Aorta (tissue), 5 donors: Measurements from ENCODE around the gene TXN. TPM values are rescaled to one million over a fixed set of nuclear protein-coding genes. Genes with fewer than 3 reads are reported as not detected.

Experiments
- ATAC-seq: fragments of 200-7000 bp; cut with Tn5 transposase; one replicate; pipeline ENCODE4 v1.9.1; 2022; ENCODE audit warnings: moderate library complexity; ENCODE audit not compliant: low FRiP score
- DNase-seq, 2 donors: peaks; one replicate each; pipeline ENCODE4 v3.0.0-alpha.2; 2020
- H3K27ac ChIP-seq, 2 donors: one replicate each; pipeline ENCODE4 v1.5.1; 2013; ENCODE audit warnings: low read length in 2 of 2, mild to moderate bottlenecking in 2 of 2, moderate library complexity in 2 of 2, control low read depth in 1 of 2, inconsistent platforms in 1 of 2, low read depth in 1 of 2
- H3K27me3 ChIP-seq, 2 donors: one replicate each; pipeline ENCODE4 v1.6.1; 2013; ENCODE audit warnings: control low read depth in 1 of 2, low read length in 1 of 2, mild to moderate bottlenecking in 1 of 2, moderate library complexity in 1 of 2; ENCODE audit not compliant: insufficient read depth in 2 of 2, control insufficient read depth in 1 of 2
- H3K36me3 ChIP-seq, 2 donors: one replicate each; pipeline ENCODE4 v1.6.1; 2013; ENCODE audit warnings: control low read depth in 1 of 2, low read length in 1 of 2, mild to moderate bottlenecking in 1 of 2; ENCODE audit not compliant: insufficient read depth in 2 of 2, control insufficient read depth in 1 of 2
- H3K4me1 ChIP-seq, 2 donors: one replicate each; pipeline ENCODE4 v1.6.1; 2013; ENCODE audit warnings: low read length in 2 of 2, control low read depth in 1 of 2, mild to moderate bottlenecking in 1 of 2, moderate library complexity in 1 of 2; ENCODE audit not compliant: insufficient read depth in 2 of 2, control insufficient read depth in 1 of 2
- H3K4me3 ChIP-seq, 2 donors: one replicate each; pipeline ENCODE4 v1.5.1; 2013; ENCODE audit warnings: low read length in 2 of 2, control low read depth in 1 of 2, mild to moderate bottlenecking in 1 of 2
- H3K9me3 ChIP-seq: one replicate; pipeline ENCODE4 v1.6.1; 2013; ENCODE audit warnings: mild to moderate bottlenecking, low read length; ENCODE audit not compliant: control insufficient read depth
- WGBS, 2 donors: extraction: QIAGEN DNeasy Blood & Tissue Kit; methylation state at CpG; one replicate each; pipeline ENCODE4 v1.1.7; 2013; 5-methylcytosine and 5-hydroxymethylcytosine counted together
- intact Hi-C, 2 donors: fragments of 100-400 bp; cut with DNase I; formaldehyde crosslinking; loops; one replicate each; pipeline versions ENCODE4 v1.14.2 to v1.15.0; 2022
- polyA plus RNA-seq, 2 donors: library from polyadenylated mRNA; stranded (reverse); fragments of 200-250 nt; gene quantifications; one replicate each; pipeline ENCODE4 v1.2.3, GENCODE V29; 2013
- total RNA-seq, 2 donors: library from RNA; stranded (reverse); fragmentation: NEBNext Ultra II Directional; extraction: Animal tissue kit (Norgen Biotek cat#: 25700); gene quantifications; one replicate each; pipeline ENCODE4 v1.2.1, GENCODE V29; 2021
- donor health status: healthy with polysubstance abuse.
- donor health status: Bipolar disorder and iron deficiency.
- donor health status: DM: no; HTN: no; CAD: no.
- donor health status: DM: no; HTN: no; CAD: no.
- donor health status: DM: yes; HTN: yes; CAD: no.

TXN gene
- total and polyA plus RNA-seq, 4 donors: 104 to 298 (median 157) TPM

DNA sequence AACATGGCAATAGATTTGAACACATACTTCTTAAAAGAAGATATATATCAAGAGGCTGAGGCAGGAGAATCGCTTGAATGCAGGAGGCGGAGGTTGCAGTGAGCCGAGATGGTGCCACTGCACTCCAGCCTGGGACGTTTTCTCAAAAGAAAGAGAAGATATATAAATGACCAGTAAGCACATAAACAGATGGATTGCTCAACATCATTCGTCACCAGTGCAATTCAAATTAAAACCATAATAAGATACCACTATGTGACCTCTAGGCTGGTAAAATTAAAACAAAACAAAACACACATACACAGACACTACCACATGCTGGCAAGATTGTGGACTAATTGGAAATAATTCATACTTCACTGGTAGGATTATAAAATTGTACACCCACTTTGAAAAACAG is 5.3 kb upstream of the TXN start:
- H3K27ac ChIP-seq: no peak overlapping the region
- WGBS, 2 donors: 72 to 75% methylated on average over 5 of the region's 5 CpGs
- H3K27me3 ChIP-seq: no peaks in the 10 kb centered on the region
- intact Hi-C loops: no loop called here
- no peaks in the 10 kb centered on the region for H3K4me1 ChIP-seq
- no peak for DNase-seq
- ATAC-seq: no peak
- H3K9me3 ChIP-seq: no peaks in the 10 kb centered on the region
- H3K36me3 ChIP-seq: no peaks in the 10 kb centered on the region
- H3K4me3 ChIP-seq: no peak overlapping the region

DNA sequence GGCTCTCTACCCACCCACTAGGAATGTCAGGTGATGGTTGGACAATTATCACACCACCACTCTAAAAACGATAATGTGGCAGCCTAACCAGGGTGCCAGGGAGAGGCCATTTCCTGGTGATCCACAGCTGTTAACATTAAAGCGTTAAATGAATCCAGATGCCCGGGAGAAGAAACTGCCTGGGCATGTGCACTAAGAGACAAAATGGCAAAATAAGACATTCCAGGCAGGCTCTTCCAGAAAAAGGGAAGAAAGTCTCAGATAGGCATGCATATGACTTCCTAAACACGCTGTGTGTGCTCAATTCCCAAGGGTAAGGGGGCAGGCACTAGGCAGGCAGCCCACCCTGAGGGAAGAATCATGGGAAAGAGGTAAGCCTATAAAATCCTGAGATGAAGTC is 4.6 kb upstream of the TXN start:
- no peaks in the 10 kb centered on the region for H3K27me3 ChIP-seq
- no peaks in the 10 kb centered on the region for H3K36me3 ChIP-seq
- WGBS, 2 donors: 10 to 19% methylated on average over 4 of the region's 4 CpGs
- DNase-seq (no peak), ATAC-seq (no peak)
- H3K27ac ChIP-seq: no peak overlapping the region
- H3K9me3 ChIP-seq: no peaks in the 10 kb centered on the region
- intact Hi-C loops: no loop called here
- H3K4me1 ChIP-seq: no peaks in the 10 kb centered on the region
- H3K4me3 ChIP-seq: no peak overlapping the region

- WGBS, 2 donors: 89 to 90% methylated on average over 2 of the region's 2 CpGs
- no peaks in the 10 kb centered on the region for H3K9me3 ChIP-seq
- intact Hi-C loops: no loop called here
- H3K27me3 ChIP-seq: no peaks in the 10 kb centered on the region
- DNase-seq: no peak
- no peak overlapping the region for H3K4me3 ChIP-seq
- H3K36me3 ChIP-seq: no peaks in the 10 kb centered on the region
- peaks cover 0 to 2% of the 10 kb centered on the region in 2 donors for H3K4me1 ChIP-seq
- ATAC-seq: no peak
- no peak overlapping the region for H3K27ac ChIP-seq
These were observed 3.3 kb upstream of the TXN start for GRCh38 chr9:110259566-110259965.

DNA sequence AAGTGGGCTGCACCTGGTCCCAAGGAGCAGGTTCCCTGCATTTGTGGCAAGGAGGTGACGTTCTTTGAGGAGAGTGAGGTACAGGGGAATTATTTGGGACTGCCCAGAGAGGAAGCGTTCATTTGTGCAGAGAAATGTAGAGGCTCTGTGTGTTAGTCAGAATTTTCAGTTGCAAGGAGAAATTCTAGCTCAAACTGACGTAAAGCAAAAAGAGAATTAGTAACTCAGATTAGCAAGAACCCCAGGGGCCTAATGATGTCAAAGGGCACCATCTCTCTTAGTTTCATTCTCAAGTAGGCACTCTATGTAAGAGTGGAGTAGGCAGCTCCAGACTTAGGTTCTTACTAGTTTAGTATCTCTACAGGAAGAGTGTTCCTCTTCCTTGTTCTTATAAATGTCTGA is 2.4 kb upstream of the TXN start:
- 94 to 96% methylated on average over 3 of the region's 3 CpGs for WGBS, 2 donors
- no peak overlapping the region for H3K4me3 ChIP-seq
- H3K27me3 ChIP-seq: no peaks in the 10 kb centered on the region
- no peak for ATAC-seq
- H3K4me1 ChIP-seq: peaks cover 0 to 3% of the 10 kb centered on the region in 2 donors
- no peak overlapping the region for H3K27ac ChIP-seq
- intact Hi-C loops: no loop called here
- DNase-seq: no peak
- no peaks in the 10 kb centered on the region for H3K9me3 ChIP-seq
- no peaks in the 10 kb centered on the region for H3K36me3 ChIP-seq

DNA sequence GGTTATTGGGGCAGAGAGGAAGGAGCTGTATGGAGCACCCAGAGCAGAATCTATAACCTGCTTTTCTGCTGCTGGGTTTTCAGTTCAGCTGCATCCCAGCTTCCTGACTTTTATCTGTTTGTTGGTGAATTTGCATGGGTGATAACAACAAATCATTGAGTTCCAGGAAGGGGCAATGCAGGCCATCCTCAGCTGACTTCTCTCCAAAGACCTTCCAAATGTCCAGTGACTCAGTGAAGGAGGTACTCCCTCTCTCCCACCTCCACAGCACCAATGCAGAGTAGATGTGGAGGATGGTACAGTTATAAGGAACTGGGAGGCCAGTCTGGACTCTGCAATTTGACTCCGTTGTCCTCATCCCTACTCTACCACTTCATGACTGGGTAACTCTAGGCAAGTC is 1.6 kb upstream of the TXN start:
- no peak for ATAC-seq
- peaks cover 0 to 3% of the 10 kb centered on the region in 2 donors for H3K4me1 ChIP-seq
- intact Hi-C loops: no loop called here
- peak overlapping the region in 1 of 2 donors; percentile 88 for H3K27ac ChIP-seq
- no peaks in the 10 kb centered on the region for H3K36me3 ChIP-seq
- no peaks in the 10 kb centered on the region for H3K27me3 ChIP-seq
- H3K4me3 ChIP-seq: no peak overlapping the region
- no peak for DNase-seq
- H3K9me3 ChIP-seq: no peaks in the 10 kb centered on the region
- WGBS, 2 donors: 96 to 97% methylated on average over 1 of the region's 1 CpG

DNA sequence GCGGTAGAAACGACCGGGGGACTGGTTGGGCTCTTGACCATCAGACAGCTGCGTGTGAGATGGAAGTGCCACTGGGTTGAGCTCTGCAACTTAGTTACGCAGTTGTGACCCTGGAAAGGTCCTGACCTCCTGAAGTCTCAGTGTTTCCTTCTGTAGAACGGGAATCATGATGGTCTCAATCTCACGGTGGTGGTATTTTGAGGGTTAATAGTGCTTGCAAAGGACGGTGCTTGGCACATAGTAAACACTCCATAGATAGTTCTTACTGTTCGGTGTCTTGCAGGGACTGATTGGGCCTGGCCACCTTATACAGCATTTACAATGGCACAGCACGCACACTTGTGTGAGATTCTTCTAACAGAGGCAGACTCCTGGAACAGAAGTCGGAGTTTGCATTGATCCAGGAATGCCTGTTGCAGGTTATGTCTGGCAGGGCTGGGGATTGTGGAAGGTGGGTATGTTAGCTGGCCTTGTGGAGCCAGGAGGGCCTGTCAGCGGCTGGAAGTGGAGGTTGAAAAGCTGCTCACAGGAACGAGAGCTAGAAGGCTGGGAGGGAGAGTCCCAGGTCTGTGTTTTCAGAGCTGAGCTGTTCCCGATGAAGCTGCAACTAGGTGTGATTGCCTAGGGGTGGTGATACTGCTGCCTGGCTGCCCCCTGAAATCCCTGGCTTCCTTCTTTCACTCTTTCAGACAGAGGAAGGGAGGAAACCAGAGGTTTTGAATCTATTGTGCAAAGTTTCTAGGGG is 962 bp upstream of the TXN start:
- Histone ChIP-seq H3K9me3 (no peaks in the 10 kb centered on the region), H3K4me1 (peaks cover 0 to 3% of the 10 kb centered on the region in 2 donors), H3K27me3 (no peaks in the 10 kb centered on the region), H3K27ac (peak overlapping the region in 1 of 2 donors; percentile 88), H3K4me3 (peak overlapping the region; percentile 51 to 78), H3K36me3 (no peaks in the 10 kb centered on the region)
- no peak for DNase-seq
- 19 to 23% methylated on average over 14 of the region's 14 CpGs for WGBS, 2 donors
- no peak for ATAC-seq
- intact Hi-C loops: no loop called here

DNA sequence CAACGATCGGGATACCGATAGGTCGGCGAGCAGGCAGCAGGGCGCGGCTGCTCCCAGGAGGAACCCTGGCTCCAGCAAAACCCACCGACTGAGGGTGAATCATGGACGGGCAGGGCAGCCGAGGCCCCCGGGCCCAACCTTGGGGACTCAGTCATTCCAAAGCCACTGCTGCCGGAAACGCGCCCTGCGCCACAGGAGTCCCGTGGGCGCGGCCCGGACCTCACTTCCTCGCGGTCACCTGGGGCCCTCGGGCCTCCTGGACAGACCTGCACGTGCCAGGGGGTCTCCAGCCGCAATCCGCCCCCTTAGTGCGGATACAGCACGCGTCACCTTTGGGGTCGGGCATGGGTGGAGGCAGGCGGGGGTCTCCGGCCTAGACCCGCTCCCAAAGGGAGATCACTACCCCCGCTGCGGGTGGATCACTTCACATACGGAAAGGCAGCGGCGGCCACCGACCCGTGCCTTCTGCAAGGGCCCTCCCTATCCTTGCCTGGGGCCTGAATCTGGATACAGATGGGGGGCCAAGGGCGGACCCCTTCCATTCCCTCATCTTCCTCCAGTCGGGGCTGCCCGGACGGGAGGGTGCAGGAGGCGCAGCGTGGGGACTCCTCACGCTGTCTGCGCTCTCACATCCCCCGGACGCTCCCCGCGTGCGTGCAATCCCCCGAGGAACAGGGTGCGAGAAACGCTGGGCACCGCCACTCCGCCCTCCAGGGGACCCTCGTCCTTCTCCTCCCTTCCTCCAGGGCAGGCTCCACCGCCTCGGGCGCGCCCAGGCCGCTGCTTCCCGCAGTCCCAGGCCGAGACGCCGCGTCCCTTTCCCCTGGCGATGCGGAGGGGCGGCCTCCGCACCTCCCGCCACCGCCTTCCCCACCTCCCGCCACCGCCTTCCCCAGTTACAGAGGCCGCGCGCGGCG is 586 bp downstream of the TXN start:
- WGBS, 2 donors: 0 to 1% methylated on average over 63 to 81 of the region's 81 CpGs
- Histone ChIP-seq H3K4me3 (peak overlapping the region; percentile 51 to 78), H3K27me3 (no peaks in the 10 kb centered on the region), H3K4me1 (peaks cover 0 to 3% of the 10 kb centered on the region in 2 donors), H3K36me3 (no peaks in the 10 kb centered on the region), H3K27ac (peak overlapping the region in 1 of 2 donors; percentile 55), H3K9me3 (no peaks in the 10 kb centered on the region)
- intact Hi-C loops: no loop called here
- ATAC-seq (peak; percentile 68), DNase-seq (peak; percentile 80 to 91)

DNA sequence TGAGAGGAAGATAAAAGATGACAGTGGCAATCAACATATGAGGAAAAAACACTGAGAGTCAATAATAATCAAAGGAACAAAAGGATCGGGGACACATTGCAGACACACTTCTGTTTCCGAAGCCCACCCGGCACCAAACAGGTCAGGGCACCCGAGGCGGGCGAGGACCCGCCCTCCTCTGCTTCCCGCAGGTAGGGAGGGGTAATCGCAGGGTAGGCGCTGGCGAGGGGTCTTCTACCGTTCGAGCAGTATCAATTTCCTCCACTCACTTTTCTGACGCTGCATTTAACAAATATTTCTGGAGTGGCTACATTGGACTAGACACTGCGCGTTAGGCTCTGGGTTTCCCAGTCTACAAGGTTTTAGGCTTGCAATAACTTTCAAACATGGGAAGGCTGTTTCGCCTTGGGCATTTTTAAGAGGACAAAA is 1.3 kb downstream of the TXN start:
- WGBS, 2 donors: 13 to 25% methylated on average over 17 of the region's 17 CpGs
- Histone ChIP-seq H3K4me3 (peak overlapping the region; percentile 51 to 78), H3K36me3 (no peaks in the 10 kb centered on the region), H3K4me1 (peaks cover 0 to 3% of the 10 kb centered on the region in 2 donors), H3K27me3 (no peaks in the 10 kb centered on the region), H3K9me3 (no peaks in the 10 kb centered on the region), H3K27ac (peak overlapping the region in 1 of 2 donors; percentile 24)
- ATAC-seq (no peak), DNase-seq (peak in 1 of 2 donors; percentile 40)
- intact Hi-C loops: no loop called here
